Cardiac fibroblast (primary cell): ENCODE data around the gene CLEC9A.

Experiments
- DNase-seq, 2 donors: peaks; one replicate each; pipeline versions ENCODE4 v3.0.0 to v3.0.0-alpha.2; 2010; ENCODE audit warnings: low read depth in 2 of 2
- H3K4me3 ChIP-seq, 2 donors: replicated peaks in 1 of 2; 1 replicate in 1 of 2; 2 replicates in 1 of 2; pipeline ENCODE4 v1.5.1; 2011; ENCODE audit warnings: low read depth in 2 of 2, low read length in 2 of 2, mild to moderate bottlenecking in 2 of 2, moderate library complexity in 1 of 2
- TF ChIP-seq, protein P1 (sequence below): IDR thresholded peaks from one replicate; pipeline ENCODE4 v1.5.1; 2011; ENCODE audit warnings: low read depth, mild to moderate bottlenecking, low read length, inconsistent platforms

Gene CLEC9A

DNA sequence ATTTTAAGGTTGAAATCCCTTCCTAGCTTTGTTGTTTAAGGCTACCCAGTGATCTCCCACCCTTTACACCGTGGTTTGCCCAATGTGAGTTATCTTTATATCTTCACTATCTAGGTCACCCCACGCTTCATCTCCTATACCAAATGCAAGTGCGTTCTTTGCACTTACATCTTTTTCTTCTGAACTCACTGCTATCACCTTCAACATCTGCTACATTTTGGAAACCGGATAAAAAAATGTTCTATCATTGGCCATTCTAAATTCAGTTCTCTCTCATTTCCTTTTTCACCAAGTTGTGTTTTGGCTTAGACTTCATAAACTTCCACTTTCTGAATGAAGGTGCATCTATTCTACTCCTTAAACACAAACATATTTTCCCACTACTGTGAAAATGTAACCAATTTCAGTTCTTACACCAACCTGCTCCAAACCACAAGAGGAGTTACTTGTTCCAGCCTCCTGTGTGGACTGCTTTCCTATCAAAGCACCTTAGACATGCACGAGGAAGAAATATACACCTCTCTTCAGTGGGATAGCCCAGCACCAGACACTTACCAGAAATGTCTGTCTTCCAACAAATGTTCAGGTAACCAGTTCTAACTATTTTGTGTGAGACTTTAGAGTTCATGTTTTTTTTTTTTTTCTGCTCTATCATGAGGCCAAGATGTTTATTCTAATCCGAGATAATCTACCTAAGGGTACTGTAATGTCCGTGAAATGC, 21.9 kb downstream of the CLEC9A start:
- no peak for DNase-seq
- no peak overlapping the region for H3K4me3 ChIP-seq
- TF ChIP-seq, protein P1, sequence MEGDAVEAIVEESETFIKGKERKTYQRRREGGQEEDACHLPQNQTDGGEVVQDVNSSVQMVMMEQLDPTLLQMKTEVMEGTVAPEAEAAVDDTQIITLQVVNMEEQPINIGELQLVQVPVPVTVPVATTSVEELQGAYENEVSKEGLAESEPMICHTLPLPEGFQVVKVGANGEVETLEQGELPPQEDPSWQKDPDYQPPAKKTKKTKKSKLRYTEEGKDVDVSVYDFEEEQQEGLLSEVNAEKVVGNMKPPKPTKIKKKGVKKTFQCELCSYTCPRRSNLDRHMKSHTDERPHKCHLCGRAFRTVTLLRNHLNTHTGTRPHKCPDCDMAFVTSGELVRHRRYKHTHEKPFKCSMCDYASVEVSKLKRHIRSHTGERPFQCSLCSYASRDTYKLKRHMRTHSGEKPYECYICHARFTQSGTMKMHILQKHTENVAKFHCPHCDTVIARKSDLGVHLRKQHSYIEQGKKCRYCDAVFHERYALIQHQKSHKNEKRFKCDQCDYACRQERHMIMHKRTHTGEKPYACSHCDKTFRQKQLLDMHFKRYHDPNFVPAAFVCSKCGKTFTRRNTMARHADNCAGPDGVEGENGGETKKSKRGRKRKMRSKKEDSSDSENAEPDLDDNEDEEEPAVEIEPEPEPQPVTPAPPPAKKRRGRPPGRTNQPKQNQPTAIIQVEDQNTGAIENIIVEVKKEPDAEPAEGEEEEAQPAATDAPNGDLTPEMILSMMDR, result no peak

DNA sequence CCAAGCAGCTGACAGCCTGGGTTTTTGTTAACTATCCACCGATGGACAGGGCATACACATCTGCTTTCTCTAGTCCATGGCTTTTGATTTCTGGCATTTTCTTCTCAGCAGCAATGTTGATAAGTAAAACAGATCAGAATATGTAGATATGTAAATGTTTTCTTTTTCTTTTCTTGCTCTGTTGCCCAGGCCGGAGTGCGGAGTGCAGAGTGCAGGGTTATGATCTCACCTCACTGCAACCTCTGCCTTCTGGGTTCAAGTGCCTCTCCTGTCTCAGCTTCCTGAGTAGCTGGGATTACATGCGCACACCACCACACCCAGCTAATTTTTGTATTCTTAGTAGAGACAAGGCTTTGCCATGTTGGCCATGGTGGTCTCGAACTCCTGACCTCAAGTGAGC, 27.9 kb downstream of the CLEC9A start:
- TF ChIP-seq, protein P1, result no peak
- no peak for DNase-seq
- no peak overlapping the region for H3K4me3 ChIP-seq

DNA sequence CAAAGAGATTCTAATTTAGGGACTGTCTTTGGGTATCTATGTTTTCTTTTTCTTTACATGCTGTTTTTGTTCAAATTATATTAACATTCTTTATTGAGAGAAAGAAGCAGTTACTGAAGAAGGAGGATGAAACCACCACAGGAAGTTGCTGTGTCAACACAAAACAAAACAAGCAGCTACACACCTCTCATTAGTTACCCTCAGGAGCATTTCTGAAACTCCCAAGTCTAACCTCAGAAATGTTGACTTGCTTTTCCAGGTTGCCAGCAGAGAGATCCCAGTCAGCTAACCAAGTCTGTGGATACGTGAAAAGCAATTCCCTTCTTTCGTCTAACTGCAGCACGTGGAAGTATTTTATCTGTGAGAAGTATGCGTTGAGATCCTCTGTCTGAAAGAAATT, 34.8 kb downstream of the CLEC9A start:
- TF ChIP-seq, protein P1, result no peak
- no peak for DNase-seq
- no peak overlapping the region for H3K4me3 ChIP-seq

DNA sequence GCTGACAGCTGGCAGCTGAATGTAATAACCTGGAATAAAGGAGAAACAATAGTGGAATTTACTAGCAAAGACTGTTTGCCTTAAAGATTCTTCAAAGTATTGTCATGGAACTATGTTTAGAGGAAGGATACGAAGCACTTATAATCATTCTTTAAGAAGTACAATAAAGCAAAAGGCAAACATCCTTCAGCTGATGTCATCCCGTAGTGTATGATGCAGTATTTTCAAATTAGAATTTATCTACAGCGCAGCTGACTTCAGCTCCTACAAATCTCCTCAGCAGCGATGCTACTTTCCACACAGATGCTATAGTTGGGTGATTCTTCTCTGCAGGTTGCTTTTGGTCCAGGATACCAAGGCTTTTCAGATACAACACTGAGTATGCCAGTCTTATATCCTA, 36.8 kb downstream of the CLEC9A start:
- no peak overlapping the region for H3K4me3 ChIP-seq
- TF ChIP-seq, protein P1, result no peak
- no peak for DNase-seq

DNA sequence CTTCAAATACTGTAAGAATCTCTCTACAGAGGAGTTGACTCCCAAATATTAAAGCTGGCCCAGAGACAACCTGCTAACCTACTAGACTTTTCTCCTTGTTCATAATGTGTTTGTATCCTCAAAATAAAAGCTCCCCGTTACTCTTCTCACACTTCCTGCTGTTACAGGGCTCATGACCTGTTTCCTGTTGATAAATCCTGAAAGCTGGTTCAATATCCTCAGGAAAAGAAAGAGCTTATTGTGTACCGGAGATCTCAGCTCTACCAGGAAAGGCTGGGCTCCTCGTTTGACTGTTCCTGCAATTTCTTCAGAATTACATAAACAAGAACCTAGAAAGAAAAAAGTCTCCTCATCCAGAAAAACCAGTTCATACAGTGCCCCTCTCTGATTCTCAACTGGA, 37.5 kb downstream of the CLEC9A start:
- H3K4me3 ChIP-seq, result no peak overlapping the region
- peak in 1 of 2 donors; percentile 13 for DNase-seq
- TF ChIP-seq, protein P1, result no peak

DNA sequence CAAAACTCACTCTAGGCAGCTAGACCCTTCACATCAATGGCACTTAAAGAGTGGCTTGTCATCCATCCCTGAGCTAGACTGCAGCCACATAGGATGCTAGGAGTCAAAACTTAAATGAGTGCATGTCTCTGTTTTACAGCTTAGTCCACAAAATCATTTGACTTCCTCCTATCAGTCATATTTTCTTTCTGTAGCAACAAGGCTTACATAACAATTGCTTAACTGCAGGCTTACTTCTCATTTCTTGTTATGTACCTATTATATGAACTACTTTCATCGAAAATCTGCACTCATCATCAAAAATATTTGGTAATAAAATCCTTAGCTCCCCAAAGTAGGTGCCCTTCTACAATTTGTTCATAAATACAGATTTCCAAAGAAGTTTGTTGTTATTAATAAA, 38.2 kb downstream of the CLEC9A start:
- no peak overlapping the region for H3K4me3 ChIP-seq
- no peak for DNase-seq
- TF ChIP-seq, protein P1, result no peak

DNA sequence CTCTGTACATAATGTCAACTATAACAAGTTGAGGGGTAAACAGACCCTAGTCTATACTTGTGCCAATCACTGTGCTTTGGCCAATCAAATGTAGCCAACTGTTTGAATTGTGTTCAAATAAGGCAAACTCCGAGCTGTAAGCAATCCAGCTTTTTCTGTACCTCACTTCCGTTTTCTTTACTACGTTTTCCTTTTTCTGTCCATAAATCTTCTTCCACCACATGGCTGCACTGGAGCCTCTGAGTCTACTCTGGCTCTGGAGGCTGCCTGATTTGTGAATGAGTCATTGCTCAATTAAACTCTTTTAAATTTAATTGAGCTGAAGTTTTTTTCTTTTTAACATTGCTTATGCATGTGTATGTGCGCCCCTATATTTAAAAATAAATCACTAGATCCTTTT, 38.6 kb downstream of the CLEC9A start:
- H3K4me3 ChIP-seq, result no peak overlapping the region
- DNase-seq, result no peak
- TF ChIP-seq, protein P1, result no peak
